ENCODE results near the gene SMURF2.

DNA sequence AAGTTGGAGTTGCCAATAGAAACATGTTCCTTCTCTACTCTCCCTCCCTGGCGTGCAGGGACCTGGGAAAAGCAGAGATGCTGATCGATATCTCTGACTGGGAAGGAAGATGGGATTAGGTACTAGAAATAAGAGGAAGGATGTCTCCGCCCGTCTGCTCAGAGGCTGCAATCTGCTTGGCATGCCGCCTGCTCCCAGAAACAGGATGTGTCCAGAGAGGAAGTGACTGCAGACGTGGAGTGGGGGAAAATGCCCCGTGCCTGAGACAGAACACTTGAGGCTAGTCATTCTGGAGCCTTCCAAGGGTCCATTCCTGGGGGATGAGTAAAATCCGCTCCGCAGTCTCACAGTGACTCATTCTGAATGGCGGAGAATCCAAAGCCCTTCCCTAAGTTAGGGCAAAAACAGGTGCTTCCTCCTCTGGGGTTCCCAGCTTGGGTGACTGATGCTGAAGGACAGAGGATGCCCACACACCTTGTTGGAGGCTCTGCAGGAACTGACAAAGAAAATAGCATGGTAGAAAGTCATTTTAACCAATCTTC, 45.0 kb upstream of the SMURF2 start:
- TF ChIP-seq, protein P1, sequence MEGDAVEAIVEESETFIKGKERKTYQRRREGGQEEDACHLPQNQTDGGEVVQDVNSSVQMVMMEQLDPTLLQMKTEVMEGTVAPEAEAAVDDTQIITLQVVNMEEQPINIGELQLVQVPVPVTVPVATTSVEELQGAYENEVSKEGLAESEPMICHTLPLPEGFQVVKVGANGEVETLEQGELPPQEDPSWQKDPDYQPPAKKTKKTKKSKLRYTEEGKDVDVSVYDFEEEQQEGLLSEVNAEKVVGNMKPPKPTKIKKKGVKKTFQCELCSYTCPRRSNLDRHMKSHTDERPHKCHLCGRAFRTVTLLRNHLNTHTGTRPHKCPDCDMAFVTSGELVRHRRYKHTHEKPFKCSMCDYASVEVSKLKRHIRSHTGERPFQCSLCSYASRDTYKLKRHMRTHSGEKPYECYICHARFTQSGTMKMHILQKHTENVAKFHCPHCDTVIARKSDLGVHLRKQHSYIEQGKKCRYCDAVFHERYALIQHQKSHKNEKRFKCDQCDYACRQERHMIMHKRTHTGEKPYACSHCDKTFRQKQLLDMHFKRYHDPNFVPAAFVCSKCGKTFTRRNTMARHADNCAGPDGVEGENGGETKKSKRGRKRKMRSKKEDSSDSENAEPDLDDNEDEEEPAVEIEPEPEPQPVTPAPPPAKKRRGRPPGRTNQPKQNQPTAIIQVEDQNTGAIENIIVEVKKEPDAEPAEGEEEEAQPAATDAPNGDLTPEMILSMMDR (IDR thresholded peaks at IDR 0.05): no peak
- TF ChIP-seq POLR2A (IDR thresholded peaks at IDR 0.05): no peak
